AG09309 (cell line): ENCODE measurements around the gene RASA3.
"Not testable (repeated sequence)": the region's sequence is repeated elsewhere in the genome, so short reads cannot be mapped to it uniquely, and the experiment has no call there.

Experiments
- DNase-seq: peaks from one replicate; pipeline ENCODE4 v3.0.0-alpha.2; 2010; ENCODE audit warnings: low read depth
- H3K4me3 ChIP-seq: 2 replicates; pipeline ENCODE4 v1.5.1; 2011; ENCODE audit warnings: mild to moderate bottlenecking, low read depth, low read length, moderate library complexity; ENCODE audit not compliant: control insufficient read depth
- TF ChIP-seq, protein P1 (sequence below): IDR thresholded peaks from 2 replicates; pipeline ENCODE4 v1.5.1; 2011; ENCODE audit warnings: mild to moderate bottlenecking, low read depth, low read length, inconsistent platforms; ENCODE audit not compliant: insufficient read depth, control insufficient read depth; ENCODE audit errors: missing control alignments

RASA3 gene

DNA sequence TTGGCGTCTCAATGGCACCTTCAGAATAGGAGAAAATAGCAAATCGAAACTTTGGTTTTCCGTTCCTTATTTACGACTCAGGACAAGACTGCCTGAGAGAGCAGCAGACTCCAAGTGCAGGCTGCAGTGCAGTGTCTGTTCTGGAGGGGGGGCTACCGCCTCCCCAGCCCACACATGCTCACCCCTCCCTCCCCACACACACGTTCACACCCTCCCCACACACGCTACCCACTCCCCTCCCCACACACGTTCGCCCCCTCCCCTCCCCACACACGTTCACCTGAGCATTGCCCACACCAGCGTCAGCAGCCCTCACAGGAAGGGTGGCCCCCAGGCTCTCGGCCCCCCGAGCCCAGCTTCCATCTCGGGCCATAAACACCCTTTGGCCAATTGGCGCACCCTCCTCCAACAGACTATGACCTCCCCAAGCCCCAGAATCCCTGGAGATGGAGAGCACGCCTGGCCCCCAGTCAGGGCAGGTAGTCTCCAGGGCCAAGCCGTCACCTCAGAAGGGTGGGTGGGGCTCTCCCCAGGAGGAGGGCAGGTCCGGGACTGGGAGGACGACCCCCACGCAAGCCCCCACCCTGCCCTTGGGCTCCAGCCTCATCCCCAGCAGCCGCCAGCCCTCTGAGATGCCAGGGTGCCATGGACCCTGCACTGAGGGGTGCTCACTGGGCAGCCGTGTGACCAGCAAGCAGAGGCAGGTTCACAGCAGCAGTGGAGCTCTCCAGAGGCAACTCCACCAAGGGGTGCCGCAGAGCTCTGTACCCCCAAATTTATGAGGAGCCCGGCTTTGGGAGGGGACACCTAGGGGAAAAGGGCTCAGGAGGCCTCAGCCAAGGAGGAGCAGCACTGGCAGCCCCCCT lies 27.5 kb downstream of the RASA3 start:
- DNase-seq: no peak
- TF ChIP-seq, protein P1, sequence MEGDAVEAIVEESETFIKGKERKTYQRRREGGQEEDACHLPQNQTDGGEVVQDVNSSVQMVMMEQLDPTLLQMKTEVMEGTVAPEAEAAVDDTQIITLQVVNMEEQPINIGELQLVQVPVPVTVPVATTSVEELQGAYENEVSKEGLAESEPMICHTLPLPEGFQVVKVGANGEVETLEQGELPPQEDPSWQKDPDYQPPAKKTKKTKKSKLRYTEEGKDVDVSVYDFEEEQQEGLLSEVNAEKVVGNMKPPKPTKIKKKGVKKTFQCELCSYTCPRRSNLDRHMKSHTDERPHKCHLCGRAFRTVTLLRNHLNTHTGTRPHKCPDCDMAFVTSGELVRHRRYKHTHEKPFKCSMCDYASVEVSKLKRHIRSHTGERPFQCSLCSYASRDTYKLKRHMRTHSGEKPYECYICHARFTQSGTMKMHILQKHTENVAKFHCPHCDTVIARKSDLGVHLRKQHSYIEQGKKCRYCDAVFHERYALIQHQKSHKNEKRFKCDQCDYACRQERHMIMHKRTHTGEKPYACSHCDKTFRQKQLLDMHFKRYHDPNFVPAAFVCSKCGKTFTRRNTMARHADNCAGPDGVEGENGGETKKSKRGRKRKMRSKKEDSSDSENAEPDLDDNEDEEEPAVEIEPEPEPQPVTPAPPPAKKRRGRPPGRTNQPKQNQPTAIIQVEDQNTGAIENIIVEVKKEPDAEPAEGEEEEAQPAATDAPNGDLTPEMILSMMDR: no peak
- H3K4me3 ChIP-seq: no peak overlapping the region

DNA sequence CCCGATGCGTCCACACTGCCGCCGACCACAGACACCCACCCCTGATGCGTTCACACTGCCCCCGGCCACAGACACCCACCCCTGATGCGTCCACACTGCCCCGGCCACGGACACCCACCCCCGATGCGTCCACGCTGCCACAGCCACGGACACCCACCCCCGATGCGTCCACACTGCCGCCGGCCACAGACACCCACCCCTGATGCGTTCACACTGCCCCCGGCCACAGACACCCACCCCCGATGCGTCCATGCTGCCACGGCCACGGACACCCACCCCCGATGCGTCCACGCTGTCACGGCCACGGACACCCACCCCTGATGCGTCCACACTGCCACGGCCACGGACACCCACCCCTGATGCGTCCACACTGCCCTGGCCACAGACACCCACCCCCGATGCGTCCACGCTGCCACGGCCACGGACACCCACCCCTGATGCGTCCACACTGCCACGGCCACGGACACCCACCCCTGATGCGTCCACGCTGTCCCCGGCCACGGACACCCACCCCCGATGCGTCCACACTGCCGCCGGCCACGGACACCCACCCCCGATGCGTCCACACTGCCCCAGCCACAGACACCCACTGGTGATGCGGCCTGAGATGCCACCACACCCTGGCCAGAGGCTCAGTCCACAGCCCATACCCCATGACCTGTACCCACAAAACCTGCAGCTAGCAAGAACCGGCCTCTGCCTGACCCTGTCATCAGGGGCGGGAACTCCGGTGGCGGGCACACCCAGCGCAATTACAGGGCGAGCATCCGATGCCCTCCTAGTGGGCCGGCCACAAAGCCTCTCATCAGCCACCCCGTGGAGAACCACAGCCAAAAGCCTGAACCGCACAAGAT lies 28.4 kb downstream of the RASA3 start:
- no peak overlapping the region for H3K4me3 ChIP-seq
- TF ChIP-seq, protein P1: no peak
- DNase-seq: no peak

DNA sequence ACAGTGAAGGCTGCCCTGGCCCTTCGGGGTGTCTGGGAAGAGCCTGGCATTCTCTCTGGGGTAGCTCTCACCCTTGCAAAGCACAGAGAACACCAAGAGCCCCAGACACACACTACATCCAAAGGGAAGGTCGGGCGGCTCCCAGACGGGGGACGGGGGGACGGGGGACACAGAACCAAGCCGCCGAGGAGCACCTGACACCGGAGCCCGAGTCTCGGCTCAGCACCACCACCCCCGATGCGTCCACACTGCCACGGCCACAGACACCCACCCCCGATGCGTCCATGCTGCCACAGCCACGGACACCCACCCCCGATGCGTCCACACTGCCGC lies 29.2 kb downstream of the RASA3 start:
- DNase-seq, H3K4me3 ChIP-seq: not testable (repeated sequence)

DNA sequence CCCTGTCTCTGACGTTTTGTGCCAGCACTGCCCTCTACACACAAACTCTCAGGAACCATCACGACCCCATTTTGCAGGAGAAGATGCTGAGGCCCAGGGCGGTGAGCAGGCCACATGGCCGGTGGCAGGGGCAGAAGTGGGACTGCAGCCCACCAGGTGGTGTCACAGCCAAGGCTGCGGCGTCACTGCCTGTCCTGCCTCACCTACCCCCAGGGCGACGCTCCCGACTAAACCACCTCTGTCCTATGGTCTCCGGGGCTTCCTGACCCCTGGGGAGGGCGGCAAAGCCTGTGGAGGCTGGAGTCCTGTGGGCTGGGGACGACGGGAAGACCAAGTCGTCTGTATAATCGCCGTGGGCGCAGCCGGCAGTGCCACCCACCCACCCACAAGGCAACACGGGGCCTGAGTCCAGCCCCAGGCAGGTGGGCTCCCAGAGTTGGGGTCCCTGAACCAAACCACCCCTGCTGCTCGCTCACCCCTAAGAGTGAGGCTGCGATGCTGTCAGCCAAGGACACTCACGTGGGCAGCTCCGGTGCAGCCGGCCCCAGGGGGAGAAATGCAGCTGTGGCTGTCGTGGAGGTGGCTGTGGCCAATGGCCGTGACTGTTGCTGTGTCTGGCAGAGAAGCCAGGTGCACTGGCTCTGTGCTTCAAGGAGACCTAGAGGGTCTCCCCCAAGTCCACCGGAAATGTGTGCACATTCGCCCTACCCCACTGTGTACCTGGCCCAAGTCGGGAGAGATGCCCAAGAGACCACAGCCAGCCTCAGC lies 29.7 kb downstream of the RASA3 start:
- no peak for DNase-seq
- no peak overlapping the region for H3K4me3 ChIP-seq
- TF ChIP-seq, protein P1: no peak

DNA sequence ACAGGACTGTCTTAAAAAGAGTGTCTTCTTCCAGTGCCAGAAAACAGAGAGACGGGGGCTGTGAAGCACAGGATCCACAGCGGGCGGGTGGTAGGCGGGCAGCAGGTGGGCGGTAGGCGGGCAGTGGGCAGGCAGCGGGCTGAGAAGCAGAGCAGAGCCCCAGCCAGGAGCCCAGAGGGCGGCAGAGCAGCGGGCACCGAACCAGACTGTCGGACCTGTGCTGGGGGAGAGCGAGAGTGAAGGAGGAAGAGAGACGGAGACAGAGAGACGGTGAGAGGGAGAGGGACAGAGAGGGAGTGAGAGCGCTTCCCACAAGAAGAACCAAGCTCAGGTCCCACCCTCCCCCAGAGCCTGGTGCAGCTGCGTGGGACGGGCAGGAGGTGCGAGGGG lies 30.3 kb downstream of the RASA3 start:
- H3K4me3 ChIP-seq: no peak overlapping the region
- DNase-seq: no peak
- TF ChIP-seq, protein P1: no peak

DNA sequence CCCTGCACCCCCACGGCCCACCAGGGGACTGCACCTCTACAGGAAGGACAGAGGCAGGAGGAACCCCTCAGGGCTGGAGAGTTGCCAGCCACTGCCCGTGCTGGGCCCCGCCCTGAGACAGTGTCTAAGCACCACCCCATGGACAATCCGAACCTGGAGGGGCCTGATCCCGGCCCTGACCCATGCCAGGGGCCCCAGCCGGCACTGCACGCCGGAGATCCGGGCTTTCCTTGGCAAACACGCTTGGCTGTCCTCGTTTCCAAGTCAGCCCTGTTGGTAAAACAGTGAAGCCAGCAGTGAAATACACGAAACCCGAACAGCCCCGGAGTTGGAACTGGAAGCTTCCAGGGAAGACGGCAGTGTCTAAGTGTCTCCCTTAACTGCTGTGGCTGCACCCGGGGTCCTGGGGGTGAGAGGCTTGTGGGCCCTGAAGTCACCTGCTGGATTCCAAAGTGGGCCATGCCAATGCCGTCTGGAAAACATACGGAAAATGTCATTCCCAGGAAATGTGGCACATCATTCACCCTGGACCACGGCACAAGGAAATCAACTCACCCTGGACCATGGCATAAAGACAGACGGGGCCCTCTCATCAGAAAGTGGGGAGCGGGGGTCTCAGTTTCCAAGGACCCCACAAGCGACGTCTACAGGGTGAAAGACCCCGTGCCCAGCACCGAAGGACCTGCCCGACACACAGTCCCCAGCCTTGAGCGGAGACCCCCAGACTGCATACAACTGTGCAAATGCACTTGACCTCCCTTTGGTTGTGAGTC lies 30.9 kb downstream of the RASA3 start:
- no peak for DNase-seq
- no peak overlapping the region for H3K4me3 ChIP-seq
- TF ChIP-seq, protein P1: no peak
